GM19099 (cell line): ENCODE measurements around the gene CAPRIN1.

ENCODE experiments used
- POLR2A ChIP-seq: IDR thresholded peaks from 3 replicates; pipeline ENCODE4 v1.6.1; 2011; ENCODE audit warnings: low read depth; ENCODE audit not compliant: insufficient read length; ENCODE audit errors: extremely low read depth

The CAPRIN1 gene

DNA sequence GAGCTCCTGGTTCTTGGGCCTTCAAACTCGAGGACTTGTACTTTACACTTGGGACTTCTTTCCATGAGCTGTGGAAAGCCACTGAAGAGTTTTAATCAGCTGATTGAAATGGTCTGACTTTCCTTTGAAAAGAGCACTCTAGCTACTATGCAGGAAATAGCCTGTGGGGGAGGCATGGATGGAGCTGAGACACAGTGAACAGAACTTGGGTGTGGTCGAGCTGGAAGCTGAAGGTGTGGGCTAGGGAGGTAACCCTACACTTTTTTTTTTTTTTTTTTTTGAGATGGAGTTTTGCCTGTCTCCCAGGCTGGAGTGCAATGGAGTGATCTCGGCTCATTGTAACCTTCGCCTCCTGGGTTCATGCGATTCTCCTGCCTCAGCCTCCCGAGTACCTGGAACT, 17.5 kb upstream of the CAPRIN1 start:
- no peak for TF ChIP-seq POLR2A

DNA sequence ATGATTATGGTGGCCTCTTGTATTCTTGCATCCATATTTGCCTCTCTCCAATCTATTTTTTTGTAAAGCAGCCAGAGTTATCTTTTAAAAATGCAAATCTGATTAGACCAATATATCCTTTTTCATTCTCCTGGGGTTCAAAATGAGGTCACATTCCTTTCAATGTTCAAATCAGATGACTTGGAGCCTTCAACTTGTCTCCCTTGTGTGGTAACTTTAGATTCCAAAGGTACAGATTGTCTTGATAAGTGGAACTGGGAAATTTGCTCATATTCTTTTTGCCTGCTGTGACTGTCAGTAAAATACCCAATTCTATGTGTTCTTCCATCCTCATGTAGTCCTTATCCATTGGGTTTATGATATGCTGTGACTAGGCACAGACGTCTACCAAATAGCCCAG, 15.1 kb upstream of the CAPRIN1 start:
- no peak for TF ChIP-seq POLR2A

DNA sequence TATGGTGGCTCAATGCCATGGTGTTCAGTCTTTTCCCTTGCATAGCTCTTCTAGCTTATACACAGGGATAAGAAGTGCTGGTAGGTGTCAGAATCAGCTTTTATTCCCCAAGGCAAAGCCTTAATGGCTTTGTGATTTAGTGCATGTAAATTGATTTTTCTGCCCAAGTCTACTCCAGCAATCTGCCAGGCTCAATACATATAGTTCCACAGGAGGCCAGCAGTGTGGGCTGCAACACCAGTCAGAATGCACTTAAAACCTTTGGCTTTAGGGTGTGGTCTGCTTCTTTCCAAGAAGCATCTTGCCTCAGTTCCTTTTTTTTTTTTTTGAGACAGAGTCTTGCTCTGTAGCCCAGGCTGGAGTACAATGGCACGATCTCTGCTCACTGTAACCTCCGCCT, 14.5 kb upstream of the CAPRIN1 start:
- no peak for TF ChIP-seq POLR2A

DNA sequence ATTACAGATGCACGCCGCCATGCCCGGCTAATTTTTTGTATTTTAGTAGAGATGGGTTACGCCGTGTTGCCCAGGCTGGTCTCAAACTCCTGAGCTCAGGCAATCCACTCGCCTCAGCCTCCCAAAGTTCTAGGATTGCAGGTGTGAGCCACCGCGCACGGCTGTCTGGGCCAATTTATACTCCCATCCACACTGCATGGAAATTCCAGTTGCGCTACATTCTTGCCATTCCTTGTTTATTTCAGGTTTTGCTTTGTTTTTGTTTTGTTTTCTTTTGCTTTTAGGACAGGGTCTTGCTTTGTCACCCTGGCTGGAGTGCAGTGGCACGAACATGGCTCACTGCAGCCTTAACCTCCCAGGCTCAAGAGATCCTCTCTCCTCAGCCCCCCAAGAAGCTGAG, 11.0 kb upstream of the CAPRIN1 start:
- TF ChIP-seq POLR2A: no peak

DNA sequence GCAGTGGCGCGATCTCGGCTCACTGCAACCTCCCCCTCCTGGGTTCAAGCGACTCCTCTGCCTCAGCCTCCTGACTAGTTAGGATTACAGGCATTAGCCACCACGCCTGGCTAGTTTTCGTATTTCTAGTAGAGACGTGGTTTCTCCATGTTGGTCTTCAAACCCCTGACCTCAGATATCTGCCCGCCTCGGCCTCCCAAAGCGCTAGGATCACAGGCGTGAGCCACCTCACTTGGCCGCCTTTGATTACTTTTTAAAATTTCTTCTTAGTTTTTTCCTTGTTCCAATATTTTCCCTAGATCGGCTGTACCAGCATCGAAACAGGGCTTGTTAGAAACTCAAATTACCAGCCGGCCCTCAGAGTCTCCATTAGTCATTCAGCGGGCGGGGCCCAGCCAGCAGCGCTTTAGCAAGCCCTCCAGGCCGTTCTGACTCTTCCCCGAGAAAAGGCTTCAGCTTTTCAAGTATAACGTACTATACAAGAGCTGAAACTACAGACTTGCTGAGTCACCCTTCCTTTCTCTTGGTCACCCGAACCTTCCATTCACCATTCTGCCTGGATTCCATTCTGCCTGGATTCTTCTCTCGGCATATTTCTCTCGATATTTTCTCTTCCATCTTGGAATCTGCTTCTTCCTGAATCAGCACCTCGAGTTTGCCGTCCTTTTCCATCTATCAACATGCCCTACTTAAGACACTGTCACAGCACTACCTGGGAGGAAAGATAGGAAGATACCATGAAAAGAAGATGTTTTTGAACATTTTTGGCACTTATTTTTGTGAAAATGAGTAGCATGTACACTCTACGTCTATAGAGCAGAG, 6.7 kb upstream of the CAPRIN1 start:
- no peak for TF ChIP-seq POLR2A

DNA sequence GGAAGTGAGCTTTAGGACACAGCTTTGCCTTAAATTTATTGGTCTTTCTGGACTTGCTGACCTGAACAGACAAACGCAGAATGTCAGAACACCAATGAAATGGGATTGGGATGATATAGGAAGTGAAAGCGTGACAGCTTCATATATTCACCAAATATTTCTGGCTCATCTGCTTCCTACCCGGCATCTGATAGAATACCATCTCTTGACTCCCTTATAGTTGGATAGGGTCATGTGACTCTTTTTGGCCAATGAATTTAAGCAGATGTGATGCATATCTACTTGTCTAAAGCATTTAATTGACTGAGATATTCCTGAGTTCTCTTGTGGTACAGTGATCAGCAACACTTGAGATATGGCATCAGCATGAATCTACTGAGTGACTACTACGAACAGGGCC, 2.5 kb upstream of the CAPRIN1 start:
- TF ChIP-seq POLR2A: no peak

DNA sequence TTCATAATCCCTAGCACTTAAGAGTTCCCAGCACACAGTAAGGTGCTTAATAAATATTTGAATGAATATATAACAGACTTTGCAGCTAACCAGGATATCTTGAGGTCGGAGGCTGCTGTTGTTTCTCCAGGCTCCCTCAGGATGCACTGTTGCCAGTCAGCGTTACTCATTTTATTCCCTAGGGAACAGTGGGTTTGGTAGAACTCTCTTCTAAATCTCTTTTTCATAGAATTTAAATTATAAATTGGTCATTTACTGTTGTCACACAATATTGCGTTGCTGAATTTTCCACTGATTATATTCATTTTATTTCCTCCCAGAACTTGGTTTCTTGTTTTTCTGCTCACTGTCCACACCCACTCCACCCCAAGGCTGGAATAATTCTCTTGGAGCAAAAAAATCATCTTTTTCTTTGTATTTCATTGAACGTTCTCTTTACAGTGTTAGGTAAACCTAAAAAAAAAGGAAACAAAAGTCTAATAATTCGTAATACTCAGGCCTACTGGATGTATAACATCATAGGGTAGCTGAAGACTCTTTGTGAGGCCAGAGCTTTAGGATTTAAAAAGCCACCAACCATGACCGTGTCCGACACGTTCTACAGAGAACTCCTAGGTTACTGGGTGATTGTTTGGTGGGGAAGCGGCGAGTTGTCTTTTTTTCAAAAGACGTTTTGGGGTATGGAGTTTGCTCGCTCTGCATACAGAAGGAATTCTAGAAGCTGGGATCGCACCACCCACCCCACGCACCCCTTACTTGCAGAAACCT, 766 bp upstream of the CAPRIN1 start:
- TF ChIP-seq POLR2A: no peak

DNA sequence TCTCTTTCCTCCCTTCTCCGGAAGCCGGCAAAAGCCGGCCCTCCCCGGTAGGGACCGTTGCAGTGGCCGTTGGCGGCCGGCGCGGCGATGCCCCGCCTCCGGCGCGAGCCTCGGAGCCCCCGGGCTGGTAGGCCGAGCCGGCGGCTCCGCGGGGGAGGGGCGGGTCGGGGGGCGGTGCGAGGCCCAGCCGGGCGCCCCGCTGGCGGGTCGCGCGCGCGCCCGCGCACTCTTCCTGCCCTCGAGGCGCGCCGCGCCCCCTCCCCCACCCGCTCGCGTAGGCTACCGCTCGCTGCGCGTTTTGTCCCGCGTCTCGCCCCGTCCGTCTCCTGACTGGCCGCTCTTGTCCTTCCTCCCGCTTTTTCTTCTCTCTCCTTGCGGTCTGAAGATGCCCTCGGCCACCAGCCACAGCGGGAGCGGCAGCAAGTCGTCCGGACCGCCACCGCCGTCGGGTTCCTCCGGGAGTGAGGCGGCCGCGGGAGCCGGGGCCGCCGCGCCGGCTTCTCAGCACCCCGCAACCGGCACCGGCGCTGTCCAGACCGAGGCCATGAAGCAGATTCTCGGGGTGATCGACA, 591 bp downstream of the CAPRIN1 start:
- peak; percentile 65 for TF ChIP-seq POLR2A

DNA sequence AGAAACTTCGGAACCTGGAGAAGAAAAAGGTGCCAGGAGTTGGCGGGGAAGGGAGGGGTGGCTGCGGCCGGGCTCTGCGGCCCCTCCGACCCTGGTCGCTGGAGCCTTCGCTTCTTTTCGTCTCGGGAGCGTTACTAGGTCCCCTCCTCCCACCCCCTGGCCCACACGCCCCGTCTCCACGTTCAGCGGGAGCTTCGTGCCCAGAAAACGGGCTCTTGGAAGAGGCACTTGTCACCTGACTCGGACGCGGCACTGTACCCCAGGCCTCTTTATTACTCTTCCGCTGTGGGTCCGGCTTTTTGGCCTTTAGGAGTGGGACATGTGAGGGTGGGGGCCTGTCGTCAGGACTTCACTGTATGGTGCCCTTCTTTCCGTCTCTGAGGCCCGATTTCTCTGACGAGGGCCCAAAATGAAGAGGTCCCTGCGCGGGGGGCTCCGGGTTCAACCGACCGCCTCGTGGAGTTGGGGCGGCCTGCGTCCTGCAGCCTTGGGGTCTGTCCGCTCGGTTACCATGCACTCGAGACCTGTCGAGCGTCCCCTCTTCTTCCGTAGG, 1.2 kb downstream of the CAPRIN1 start:
- TF ChIP-seq POLR2A: no peak

DNA sequence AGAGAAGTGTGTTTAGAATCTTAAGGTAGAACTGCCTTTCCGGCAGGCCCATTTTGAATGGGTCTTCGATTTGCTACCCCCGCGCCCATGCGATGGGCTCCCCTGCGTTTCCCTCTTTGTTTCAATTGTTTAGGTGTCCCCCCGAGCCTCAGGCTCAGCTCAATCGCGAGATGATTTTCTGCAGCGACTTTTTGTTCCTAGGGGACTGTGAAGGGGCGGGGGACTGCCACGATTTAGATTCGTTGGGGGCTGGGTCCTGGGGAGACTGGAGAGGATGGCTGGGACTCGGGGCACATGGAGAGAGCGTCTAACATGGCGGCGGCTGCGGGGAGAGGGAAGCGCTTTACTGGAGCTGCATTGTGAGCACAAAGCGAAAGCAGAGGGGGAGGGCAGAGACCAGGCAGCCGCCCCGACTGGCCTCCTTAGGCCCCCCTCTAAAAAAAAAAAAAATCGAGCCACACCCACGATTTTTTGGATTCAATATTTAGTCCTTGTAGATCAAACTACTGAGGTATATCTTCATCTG, 1.7 kb downstream of the CAPRIN1 start:
- peak; percentile 60 for TF ChIP-seq POLR2A

DNA sequence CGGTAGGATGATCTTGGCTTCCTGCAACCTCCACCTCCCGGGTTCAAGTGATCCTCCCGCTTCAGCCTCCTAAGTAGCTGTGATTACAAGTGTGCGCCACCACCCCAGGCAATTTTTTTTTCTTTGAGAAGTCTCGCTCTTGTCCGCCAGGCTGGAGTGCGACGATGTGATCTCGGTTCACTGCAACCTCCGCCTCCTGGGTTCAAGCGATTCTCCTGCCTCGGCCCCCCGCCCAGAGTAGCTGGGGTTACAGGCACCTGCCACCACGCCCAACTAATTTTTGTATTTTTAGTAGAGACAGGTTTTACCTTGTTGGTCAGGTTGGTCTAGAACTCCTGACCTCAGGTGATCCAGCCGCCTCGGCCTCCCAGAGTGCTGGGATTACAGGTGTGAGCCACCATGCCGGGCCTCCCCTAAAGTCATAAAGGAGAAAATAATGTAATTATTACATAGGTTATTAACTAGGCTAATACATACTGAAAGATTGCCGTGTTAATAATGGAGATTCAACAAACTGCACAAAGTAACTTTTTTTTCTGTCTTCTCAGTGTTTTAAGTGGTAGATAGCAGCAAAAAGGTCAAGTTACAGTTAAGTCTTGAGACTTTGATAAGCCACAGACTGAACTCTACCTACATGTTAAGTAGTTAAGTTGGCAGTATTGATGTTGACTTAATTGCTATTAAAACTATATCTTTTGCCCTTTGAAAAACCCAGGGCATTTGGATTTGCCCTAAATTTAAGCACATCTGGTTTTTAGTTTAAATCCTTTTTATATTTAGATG, 3.9 kb downstream of the CAPRIN1 start:
- no peak for TF ChIP-seq POLR2A

DNA sequence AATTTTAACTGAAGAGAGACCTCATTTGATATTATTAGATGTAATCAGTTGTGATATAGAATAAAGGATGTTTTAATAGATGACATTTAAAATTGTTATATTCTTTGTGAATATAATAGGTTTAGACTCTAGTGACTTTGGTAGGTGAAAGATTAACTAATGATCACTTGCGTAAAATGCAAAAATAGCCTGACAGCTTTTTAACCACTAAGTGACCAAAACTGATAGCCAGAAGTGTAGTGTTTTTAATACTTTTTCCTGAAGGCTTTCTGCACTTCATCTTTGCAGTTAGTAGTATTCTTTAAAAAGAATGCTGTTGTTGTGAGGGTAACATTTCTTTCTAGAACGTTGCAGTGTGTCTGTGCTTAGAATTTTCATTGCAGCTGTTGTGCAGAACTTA, 5.1 kb downstream of the CAPRIN1 start:
- TF ChIP-seq POLR2A: no peak

DNA sequence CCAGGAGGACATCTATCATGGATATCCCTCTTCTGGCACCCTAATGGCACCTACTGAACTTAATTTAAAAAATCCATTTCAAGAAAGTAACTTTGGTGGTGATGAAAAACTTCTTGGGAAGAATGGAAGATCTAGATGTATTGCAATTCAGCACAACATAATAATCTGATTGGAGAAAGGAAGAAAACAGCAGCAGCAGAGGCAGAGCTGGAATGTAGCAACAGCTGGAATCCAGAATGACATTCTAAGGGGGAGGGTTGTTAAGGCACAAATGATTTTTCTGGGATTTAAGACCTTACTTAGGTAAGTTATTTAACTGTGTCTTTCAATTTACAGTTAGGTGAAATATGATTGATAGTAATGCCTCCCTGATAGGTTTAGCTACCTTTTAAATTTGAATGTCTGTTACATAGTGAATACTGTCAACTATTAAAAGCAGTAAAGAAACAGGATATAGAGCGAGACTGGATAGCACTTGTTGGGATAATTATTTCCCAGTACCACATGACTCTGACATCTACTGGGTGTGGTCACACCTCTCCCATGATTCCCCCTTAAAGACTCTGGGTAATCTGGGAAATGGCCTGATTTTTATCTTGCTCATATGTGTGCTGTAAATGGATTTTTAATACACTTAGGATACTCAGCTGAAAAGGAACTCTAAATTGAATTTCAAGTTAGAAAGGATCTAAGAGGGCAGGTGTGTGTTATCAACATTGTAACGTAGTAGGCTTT, 11.7 kb downstream of the CAPRIN1 start:
- TF ChIP-seq POLR2A: no peak

DNA sequence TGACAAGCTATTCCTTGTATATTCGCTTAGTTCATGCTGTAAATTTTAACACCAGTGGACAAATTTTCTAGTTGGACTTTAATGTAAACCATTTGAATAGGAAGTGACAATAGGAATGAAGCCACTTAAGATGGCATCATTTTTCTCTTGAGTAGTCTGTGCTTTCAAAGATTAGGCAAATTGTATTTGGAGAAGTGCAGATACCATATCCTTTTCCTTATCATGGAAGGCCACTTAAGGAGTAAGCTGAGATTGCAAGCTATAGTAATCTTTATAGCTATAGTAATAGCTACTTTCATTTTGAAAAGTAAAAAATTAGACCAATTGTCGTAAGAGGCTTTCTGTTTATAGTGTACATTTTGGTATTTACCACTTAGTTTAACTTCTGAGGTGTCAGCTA, 12.8 kb downstream of the CAPRIN1 start:
- TF ChIP-seq POLR2A: no peak
